Caco-2 (cell line): Measurements from ENCODE around the gene TMEM132C. TPM values are rescaled to one million over a fixed set of nuclear protein-coding genes. Genes with fewer than 3 reads are reported as not detected.

ENCODE experiments used
- BruUV-seq: library from RNA; stranded (reverse); fragments of 400-500 nt; replicated peaks from 2 replicates; lab custom pipeline; 2021; lab: Mats Ljungman, UMichigan
- CTCF ChIA-PET: fragments of 300-600 bp; sonication (Branson Sonifier 250); formaldehyde crosslinking; loops from one replicate; lab custom pipeline; 2022; ENCODE audit warnings: antibody characterized with exemption; lab: Charles Lee
- POLR2A ChIA-PET: fragments of 300-600 bp; sonication (Branson Sonifier 250); formaldehyde crosslinking; loops from one replicate; lab custom pipeline; 2022; ENCODE audit warnings: antibody characterized with exemption; lab: Charles Lee
- DNase-seq, 2 experiments: peaks; one replicate each; pipeline versions ENCODE4 v3.0.0 to v3.0.0-alpha.2; 2020 to 2022
- H3K27me3 ChIP-seq: replicated peaks from 2 replicates; pipeline ENCODE4 v1.6.0; 2011; ENCODE audit warnings: low read length; ENCODE audit not compliant: control insufficient read depth, insufficient read depth
- H3K36me3 ChIP-seq: 2 replicates; pipeline ENCODE4 v1.5.1; 2011; ENCODE audit warnings: low read length; ENCODE audit not compliant: control insufficient read depth, insufficient read depth
- H3K4me1 ChIP-seq: fragments of 250-450 bp; sonication (Bioruptor Pico); 2 replicates; pipeline ENCODE4 v1.5.1; 2020; ENCODE audit warnings: mild to moderate bottlenecking
- H3K4me3 ChIP-seq: 2 replicates; pipeline ENCODE4 v1.5.1; 2011; ENCODE audit warnings: low read depth, mild to moderate bottlenecking, control low read depth, low read length
- H3K9me3 ChIP-seq: fragments of 250-450 bp; sonication (Bioruptor Pico); 2 replicates; pipeline ENCODE4 v1.5.1; 2020; ENCODE audit warnings: mild to moderate bottlenecking, moderate library complexity
- H3K27ac Mint-ChIP-seq: one replicate; pipeline ENCODE4 v1.8.0; 2022; ENCODE audit warnings: mixed read lengths; ENCODE audit not compliant: unreplicated experiment
- H3K27me3 Mint-ChIP-seq: one replicate; pipeline ENCODE4 v1.8.0; 2022; ENCODE audit warnings: mixed read lengths; ENCODE audit not compliant: insufficient read depth, unreplicated experiment
- H3K36me3 Mint-ChIP-seq: one replicate; pipeline ENCODE4 v1.8.0; 2022; ENCODE audit warnings: mild to moderate bottlenecking, mixed read lengths; ENCODE audit not compliant: insufficient read depth, unreplicated experiment
- H3K4me1 Mint-ChIP-seq: one replicate; pipeline ENCODE4 v1.8.0; 2022; ENCODE audit warnings: low read depth, mixed read lengths; ENCODE audit not compliant: unreplicated experiment
- H3K4me3 Mint-ChIP-seq: one replicate; pipeline ENCODE4 v1.8.0; 2022; ENCODE audit warnings: mild to moderate bottlenecking, moderate library complexity, mixed read lengths; ENCODE audit not compliant: unreplicated experiment
- H3K9me3 Mint-ChIP-seq: one replicate; pipeline ENCODE4 v1.8.0; 2022; ENCODE audit warnings: mixed read lengths; ENCODE audit not compliant: unreplicated experiment
- intact Hi-C: fragments of 100-400 bp; cut with micrococcal nuclease; formaldehyde crosslinking; loops from one replicate; pipeline ENCODE4 v1.10.0; 2022; ENCODE audit not compliant: unreplicated experiment
- total RNA-seq: library from RNA; stranded (reverse); gene quantifications from 2 replicates; pipeline ENCODE4 v1.2.3, GENCODE V29; 2022
- TF ChIP-seq, protein P1 (sequence below), 2 experiments: fragments of 200-600 bp in 1 of 2; IDR thresholded peaks; 1 replicate in 1 of 2; 2 replicates in 1 of 2; pipeline versions ENCODE4 v1.5.1 to v1.8.0; 2011 to 2022; ENCODE audit warnings: antibody characterized with exemption in 1 of 2, control low read depth in 1 of 2, inconsistent platforms in 1 of 2, low read depth in 1 of 2, low read length in 1 of 2, mild to moderate bottlenecking in 1 of 2, moderate library complexity in 1 of 2; ENCODE audit not compliant: insufficient read depth in 1 of 2, severe bottlenecking in 1 of 2, unreplicated experiment in 1 of 2

The TMEM132C gene
- total RNA-seq, 1 experiment from 2014 or later: not detected

GRCh38 chr12:128734371-128734770 is 467.4 kb downstream of the TMEM132C start:
- Histone ChIP-seq H3K4me3 (no peak overlapping the region), H3K4me1 (no peaks in the 10 kb centered on the region), H3K36me3 (no peaks in the 10 kb centered on the region), H3K27me3 (no peaks in the 10 kb centered on the region), H3K9me3 (0 out of 2 replicates have a peak, but pooled peaks cover 4% of the 10 kb centered on the region)
- ChIA-PET CTCF (no interaction called here), POLR2A (no interaction called here)
- H3K4me3 Mint-ChIP-seq: no peak overlapping the region
- no peaks in the 10 kb centered on the region for H3K4me1 Mint-ChIP-seq
- DNase-seq: no peak
- no peaks in the 10 kb centered on the region for H3K36me3 Mint-ChIP-seq
- peaks cover 16% of the 10 kb centered on the region for H3K9me3 Mint-ChIP-seq
- no peaks in the 10 kb centered on the region for H3K27me3 Mint-ChIP-seq
- intact Hi-C loops: no loop called here
- TF ChIP-seq, protein P1, sequence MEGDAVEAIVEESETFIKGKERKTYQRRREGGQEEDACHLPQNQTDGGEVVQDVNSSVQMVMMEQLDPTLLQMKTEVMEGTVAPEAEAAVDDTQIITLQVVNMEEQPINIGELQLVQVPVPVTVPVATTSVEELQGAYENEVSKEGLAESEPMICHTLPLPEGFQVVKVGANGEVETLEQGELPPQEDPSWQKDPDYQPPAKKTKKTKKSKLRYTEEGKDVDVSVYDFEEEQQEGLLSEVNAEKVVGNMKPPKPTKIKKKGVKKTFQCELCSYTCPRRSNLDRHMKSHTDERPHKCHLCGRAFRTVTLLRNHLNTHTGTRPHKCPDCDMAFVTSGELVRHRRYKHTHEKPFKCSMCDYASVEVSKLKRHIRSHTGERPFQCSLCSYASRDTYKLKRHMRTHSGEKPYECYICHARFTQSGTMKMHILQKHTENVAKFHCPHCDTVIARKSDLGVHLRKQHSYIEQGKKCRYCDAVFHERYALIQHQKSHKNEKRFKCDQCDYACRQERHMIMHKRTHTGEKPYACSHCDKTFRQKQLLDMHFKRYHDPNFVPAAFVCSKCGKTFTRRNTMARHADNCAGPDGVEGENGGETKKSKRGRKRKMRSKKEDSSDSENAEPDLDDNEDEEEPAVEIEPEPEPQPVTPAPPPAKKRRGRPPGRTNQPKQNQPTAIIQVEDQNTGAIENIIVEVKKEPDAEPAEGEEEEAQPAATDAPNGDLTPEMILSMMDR (IDR thresholded peaks at IDR 0.05; ENCODE audit: insufficient read depth in 1 of 2, low read depth in 1 of 2, low read length in 1 of 2, severe bottlenecking in 1 of 2, unreplicated experiment in 1 of 2): no peak
- no TSS peak for BruUV-seq
- no peak overlapping the region for H3K27ac Mint-ChIP-seq

DNA sequence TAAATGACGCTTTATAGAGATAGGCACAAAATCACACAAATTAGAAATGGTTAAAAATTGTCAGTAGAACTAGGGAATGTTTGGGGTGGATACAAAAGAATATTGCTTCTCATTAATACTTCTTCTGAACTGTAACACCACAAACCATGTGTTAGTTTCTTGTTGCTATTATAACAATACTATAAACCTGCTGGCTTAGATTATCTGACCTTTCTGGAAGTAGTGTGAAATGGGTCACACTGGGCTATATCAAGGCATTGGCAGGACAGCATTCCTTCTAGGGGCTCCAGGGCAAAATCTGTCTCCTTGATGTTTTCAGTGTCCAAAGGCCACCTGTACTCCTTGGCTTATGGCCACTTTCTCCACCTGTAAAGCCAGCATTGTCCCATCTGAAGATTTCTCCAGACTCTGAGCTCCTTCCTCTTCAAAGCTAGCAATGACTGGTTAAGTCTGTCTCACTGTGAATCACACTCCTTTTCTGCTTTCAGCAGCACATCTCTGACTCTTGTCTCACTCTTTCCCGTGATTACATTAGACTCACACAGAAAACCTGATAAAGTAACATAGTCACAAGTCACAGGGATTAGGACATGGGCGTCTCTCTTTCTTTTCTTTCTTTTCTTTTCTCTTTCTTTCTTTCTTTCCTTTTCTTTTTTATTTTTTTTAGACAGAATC is 470.5 kb downstream of the TMEM132C start:
- TF ChIP-seq, protein P1 (IDR thresholded peaks at IDR 0.05; ENCODE audit: insufficient read depth in 1 of 2, low read depth in 1 of 2, low read length in 1 of 2, severe bottlenecking in 1 of 2, unreplicated experiment in 1 of 2): no peak
- no peak overlapping the region for H3K4me3 Mint-ChIP-seq
- no peak overlapping the region for H3K4me3 ChIP-seq
- H3K36me3 ChIP-seq: no peaks in the 10 kb centered on the region
- no peaks in the 10 kb centered on the region for H3K27me3 ChIP-seq
- peaks cover 21% of the 10 kb centered on the region for H3K9me3 Mint-ChIP-seq
- H3K4me1 ChIP-seq: no peaks in the 10 kb centered on the region
- no TSS peak for BruUV-seq
- H3K4me1 Mint-ChIP-seq: no peaks in the 10 kb centered on the region
- no peak for DNase-seq
- intact Hi-C loops: no loop called here
- no peaks in the 10 kb centered on the region for H3K36me3 Mint-ChIP-seq
- H3K27me3 Mint-ChIP-seq: peaks cover 2% of the 10 kb centered on the region
- no peak overlapping the region for H3K27ac Mint-ChIP-seq
- 0 out of 2 replicates have a peak, but pooled peaks cover 4% of the 10 kb centered on the region for H3K9me3 ChIP-seq
- POLR2A ChIA-PET: no interaction called here
- CTCF ChIA-PET: no interaction called here

DNA sequence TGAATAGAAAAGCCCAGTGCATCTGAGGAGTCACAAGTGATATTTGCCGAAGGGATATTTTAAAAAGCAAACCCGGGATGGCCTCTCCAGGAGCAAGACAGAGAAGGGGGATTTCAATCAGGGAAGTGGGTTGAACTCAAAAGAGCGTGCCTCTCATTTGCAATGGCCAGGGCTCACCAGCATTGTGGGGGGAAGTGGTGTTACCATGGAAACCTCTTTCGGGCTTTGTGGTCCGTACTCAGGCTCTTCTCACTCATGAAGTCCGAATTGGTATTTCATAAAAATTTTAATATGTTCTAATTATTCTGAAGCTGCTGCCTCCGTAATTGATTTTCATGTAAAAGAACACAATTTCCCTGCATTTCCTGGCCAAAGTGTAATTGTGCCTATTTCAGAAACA is 476.9 kb downstream of the TMEM132C start:
- Mint-ChIP-seq H3K4me1 (no peaks in the 10 kb centered on the region), H3K9me3 (peaks cover 10% of the 10 kb centered on the region), H3K4me3 (no peak overlapping the region), H3K27me3 (peaks cover 2% of the 10 kb centered on the region), H3K36me3 (no peaks in the 10 kb centered on the region), H3K27ac (no peak overlapping the region)
- no peak for DNase-seq
- CTCF ChIA-PET: no interaction called here
- TF ChIP-seq, protein P1 (IDR thresholded peaks at IDR 0.05; ENCODE audit: insufficient read depth in 1 of 2, low read depth in 1 of 2, low read length in 1 of 2, severe bottlenecking in 1 of 2, unreplicated experiment in 1 of 2): no peak
- no peaks in the 10 kb centered on the region for H3K27me3 ChIP-seq
- POLR2A ChIA-PET: no interaction called here
- H3K36me3 ChIP-seq: no peaks in the 10 kb centered on the region
- BruUV-seq: no TSS peak
- no peaks in the 10 kb centered on the region for H3K4me1 ChIP-seq
- 0 out of 2 replicates have a peak, but pooled peaks cover 4% of the 10 kb centered on the region for H3K9me3 ChIP-seq
- intact Hi-C loops: no loop called here
- H3K4me3 ChIP-seq: no peak overlapping the region
